ENCODE results near the gene SOS1.

The SOS1 gene

GRCh38 chr2:39022642-39023235 lies 98.1 kb downstream of the SOS1 start:
- peak in 2 of 3 experiments; percentile 6 to 48 for DNase-seq

GRCh38 chr2:39020383-39020782 lies 100.5 kb downstream of the SOS1 start:
- DNase-seq, result no peak

DNA sequence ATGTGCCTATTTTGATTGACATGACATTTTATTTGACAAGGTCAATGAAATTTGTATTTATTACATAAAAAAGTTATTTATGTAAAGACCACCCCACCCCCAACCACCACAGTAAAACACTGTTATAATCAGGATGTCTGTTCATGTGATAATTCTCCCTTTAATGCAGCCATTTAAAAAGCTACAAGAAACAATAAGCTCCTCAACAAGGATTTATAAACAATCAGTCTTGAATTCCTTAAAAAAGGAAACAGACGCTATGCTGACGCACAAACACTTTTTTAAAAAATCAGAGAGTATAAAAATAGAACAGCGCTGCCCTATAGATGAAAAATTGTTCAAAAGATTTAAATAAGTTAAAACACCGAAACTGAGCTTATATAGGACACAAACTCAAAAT lies 102.2 kb downstream of the SOS1 start:
- DNase-seq, result no peak

DNA sequence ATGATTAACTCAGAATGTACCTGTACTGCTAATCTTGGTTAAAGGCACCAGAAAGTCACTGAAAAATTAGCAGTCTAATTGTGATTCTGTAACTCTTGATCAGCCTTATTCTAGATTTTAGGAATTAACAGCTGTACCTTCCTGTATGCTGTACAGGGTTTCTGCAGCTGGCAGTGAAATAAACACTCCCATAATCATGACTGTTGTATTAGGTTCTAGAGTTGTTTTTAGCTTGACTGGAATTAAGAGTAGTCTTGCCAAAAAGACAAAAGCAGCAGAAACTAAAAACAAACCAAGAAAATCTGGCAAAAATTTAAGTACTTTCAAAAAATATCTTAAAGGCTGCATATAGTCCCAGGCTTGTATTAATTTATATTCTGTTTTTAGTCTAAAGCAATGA lies 103.5 kb downstream of the SOS1 start:
- no peak for DNase-seq

GRCh38 chr2:39015424-39015823 lies 105.4 kb downstream of the SOS1 start:
- DNase-seq, result no peak

DNA sequence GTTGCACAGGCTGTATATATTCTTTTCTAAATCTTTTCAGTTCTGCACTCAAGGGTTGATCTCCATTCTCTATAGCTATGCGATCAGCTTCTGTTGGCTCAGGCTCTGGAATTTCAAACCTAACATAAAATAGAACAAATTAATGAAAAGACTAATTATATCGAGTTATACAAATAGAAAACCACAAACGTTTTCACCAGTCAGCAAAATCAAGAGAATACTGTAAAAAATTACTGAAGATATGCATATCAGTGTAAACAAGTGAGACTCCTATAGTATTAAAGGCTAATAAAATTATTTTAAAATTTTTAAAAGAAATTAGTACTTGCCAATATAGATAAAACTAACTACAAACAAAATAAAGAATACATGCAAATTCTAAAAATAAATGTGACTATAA lies 107.0 kb downstream of the SOS1 start:
- DNase-seq, result no peak

DNA sequence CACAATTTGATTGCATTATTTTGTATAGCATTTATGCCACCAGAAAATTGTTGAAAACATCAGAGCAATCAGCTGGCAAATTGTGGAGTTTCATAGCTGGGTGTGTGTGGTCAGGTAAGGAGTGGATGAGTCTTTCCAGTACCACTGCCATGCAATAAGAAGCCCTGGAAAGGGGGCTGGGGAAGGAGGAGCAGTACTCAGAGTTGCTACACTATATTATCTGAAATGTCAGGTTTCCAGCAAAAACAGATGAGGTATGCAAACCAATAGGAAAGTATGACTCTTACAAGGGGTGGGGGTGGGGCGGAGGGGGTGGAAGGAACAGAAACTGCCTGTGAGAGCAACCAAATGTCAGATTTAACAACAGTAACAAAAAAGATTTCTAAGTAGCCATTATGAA lies 112.2 kb downstream of the SOS1 start:
- DNase-seq, result no peak

- DNase-seq, result no peak
Measured at GRCh38 chr2:39007875-39008504, 112.9 kb downstream of the SOS1 start.

DNA sequence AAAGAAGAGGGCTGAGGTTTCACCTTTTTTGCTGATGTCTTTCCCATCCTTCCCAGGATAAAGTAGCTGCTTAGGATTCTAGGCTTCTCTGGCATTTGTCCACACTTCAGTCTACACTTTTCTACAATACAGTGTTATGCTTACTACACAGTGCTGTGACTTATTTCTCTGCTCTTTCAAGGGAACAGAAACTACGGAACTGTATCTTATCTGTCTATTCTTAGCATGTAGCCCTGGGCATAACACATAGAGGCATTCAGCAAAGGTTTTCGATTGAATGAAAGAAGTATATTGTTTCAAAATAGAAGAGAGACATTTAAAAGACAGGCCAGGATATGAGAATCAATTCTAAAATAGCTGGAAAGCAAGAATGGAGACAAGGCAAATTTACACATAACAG lies 120.3 kb downstream of the SOS1 start:
- DNase-seq, result no peak

- DNase-seq, result peak in 1 of 3 experiments; percentile 68
Measured at GRCh38 chr2:38997781-38998180, 123.1 kb downstream of the SOS1 start.

- DNase-seq, result no peak
Measured at GRCh38 chr2:38991899-38992298, 129.0 kb downstream of the SOS1 start.

GRCh38 chr2:38988716-38989115 lies 132.1 kb downstream of the SOS1 start:
- DNase-seq, result no peak

DNA sequence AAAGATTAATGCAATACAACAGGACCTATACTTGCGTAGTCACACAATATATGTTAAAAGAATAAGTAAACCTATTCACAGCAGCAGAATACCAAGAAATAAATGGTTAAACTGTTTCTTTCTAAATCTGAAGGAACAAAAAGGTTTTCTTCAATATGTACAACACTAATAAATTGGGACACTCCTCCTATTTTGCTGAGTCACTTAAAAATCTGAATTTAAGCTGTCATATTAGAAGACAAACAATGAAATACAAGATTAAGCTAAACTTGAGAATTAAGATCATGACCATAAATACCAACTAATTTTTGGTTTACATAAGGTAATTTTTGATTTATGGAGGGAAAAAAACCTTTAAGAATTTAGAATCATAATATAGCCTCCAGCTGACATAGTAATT lies 138.4 kb downstream of the SOS1 start:
- DNase-seq, result peak in 1 of 3 experiments; percentile 38

- peak in 1 of 3 experiments; percentile 59 for DNase-seq
Measured at GRCh38 chr2:38981670-38982357, 139.0 kb downstream of the SOS1 start.

DNA sequence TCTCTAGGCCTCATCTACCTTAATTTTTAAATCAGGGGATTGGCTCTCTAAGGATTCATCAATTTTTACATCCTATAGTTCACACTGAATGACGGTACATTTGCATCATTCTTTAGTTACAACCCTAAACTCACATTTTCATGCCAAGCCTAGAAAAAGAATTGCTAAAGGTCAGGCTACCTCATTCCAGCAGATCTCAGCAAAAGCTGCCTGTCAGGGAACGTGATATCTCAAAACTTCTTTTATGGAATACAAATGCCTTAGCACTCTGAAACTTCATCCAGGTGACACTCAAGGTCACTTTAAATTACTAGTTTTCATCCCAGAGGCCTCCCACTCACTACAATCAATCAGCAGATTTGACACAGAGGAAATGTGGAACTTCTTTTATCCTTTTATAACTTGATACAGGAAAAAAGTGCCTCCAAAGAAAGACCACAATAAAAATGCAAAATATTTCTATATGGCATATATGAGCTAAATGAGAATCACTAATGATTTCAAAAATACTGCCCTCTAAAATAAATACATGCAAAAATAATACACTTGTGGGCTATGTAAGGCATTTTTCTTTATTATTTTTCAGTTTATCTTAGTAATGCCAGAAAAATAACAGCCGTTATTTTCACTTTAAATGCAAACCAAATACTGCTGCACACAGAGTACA lies 139.7 kb downstream of the SOS1 start:
- no peak for DNase-seq

- no peak for DNase-seq
Measured at GRCh38 chr2:38978908-38979307, 141.9 kb downstream of the SOS1 start.

GRCh38 chr2:38978296-38978903 lies 142.5 kb downstream of the SOS1 start:
- no peak for DNase-seq

GRCh38 chr2:38977047-38977446 lies 143.8 kb downstream of the SOS1 start:
- no peak for DNase-seq

GRCh38 chr2:38975042-38975441 lies 145.8 kb downstream of the SOS1 start:
- no peak for DNase-seq

GRCh38 chr2:38973266-38973665 lies 147.6 kb downstream of the SOS1 start:
- DNase-seq, result no peak

- no peak for DNase-seq
Measured at GRCh38 chr2:38971377-38971776, 149.5 kb downstream of the SOS1 start.

GRCh38 chr2:38968021-38968420 lies 152.8 kb downstream of the SOS1 start:
- no peak for DNase-seq

DNA sequence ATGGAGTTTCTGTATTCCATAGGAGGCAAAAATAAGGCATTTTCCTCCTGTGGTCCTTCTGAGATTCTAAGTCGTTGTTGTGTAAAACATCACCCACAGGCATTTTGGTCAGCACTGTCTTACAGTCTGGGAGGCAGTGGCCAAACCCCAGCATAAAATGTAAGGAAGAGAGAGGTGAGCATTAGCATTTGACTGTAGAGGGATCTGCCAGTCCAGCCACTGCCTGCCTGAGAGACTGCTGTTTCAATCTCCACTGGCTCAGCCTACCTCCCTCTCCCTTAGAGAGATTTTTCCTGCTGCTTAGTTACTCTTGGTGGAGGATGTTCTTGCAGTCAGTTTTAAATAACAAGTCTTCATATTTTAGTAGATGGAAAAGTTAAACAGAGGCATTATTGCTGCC lies 154.2 kb downstream of the SOS1 start:
- DNase-seq, result no peak
